ENCODE data around the gene TMEM109. TPM values are rescaled to one million over a fixed set of nuclear protein-coding genes. Genes with fewer than 3 reads are reported as not detected.

Gene TMEM109
- total RNA-seq (2022; extraction: Qiagen RNA extraction): 107 to 134 TPM (median 124 TPM) in 5 replicates

GRCh38 chr11:60913793-60914632 lies at the start of gene TMEM109:
TSS of gene TMEM109 (plus strand) at chr11:60914158. CDS start at chr11:60919694, 5,536 bp downstream.

GRCh38 chr11:60866911-60867870 lies 46.8 kb upstream of the TMEM109 start, which contains the start of gene ZP1:
TSS of gene ZP1 (plus strand) at chr11:60867542. CDS start at chr11:60867562, 20 bp downstream.

GRCh38 chr11:60906132-60906972 lies 7.6 kb upstream of the TMEM109 start, which contains the start of gene PRPF19:
TSS of gene PRPF19 (minus strand) at chr11:60906585. CDS start at chr11:60906382, 203 bp downstream.

GRCh38 chr11:60924110-60924905 lies 10.3 kb downstream of the TMEM109 start, which contains the start of gene TMEM132A:
TSS of gene TMEM132A (plus strand) at chr11:60924460. CDS start at chr11:60924634, 174 bp downstream.

GRCh38 chr11:60951904-60952741 lies 38.2 kb downstream of the TMEM109 start, which contains the start of gene SLC15A3:
TSS of gene SLC15A3 (minus strand) at chr11:60952176. CDS start at chr11:60951551, 625 bp downstream.

GRCh38 chr11:60971520-60971919 lies 57.6 kb downstream of the TMEM109 start, which contains the start of gene CD6:
TSS of gene CD6 (plus strand) at chr11:60971680. CDS start at chr11:60971866, 186 bp downstream.

Other genes starting within 250 kb of the TMEM109 start
- gene MS4A8, start 214.5 kb upstream of the TMEM109 start, total RNA-seq (2022; extraction: Qiagen RNA extraction): not detected in 5 replicates
- gene MS4A18, start 189.4 kb upstream of the TMEM109 start, total RNA-seq (2022; extraction: Qiagen RNA extraction): not detected in 5 replicates
- gene MS4A15, start 157.3 kb upstream of the TMEM109 start, total RNA-seq (2022; extraction: Qiagen RNA extraction): 0.07 TPM in 1 of 5 replicates, not detected in the others
- not detected in 5 replicates for gene MS4A10, start 128.8 kb upstream of the TMEM109 start, total RNA-seq (2022; extraction: Qiagen RNA extraction)
- 89.0 to 107 TPM (median 95.4 TPM) in 5 replicates for gene CCDC86, start 72.0 kb upstream of the TMEM109 start, total RNA-seq (2022; extraction: Qiagen RNA extraction)
- gene PTGDR2, start 58.2 kb upstream of the TMEM109 start, total RNA-seq (2022; extraction: Qiagen RNA extraction): 0.03 to 0.12 TPM (median 0.05 TPM) in 4 of 5 replicates, not detected in the other
- gene ZP1, start 46.6 kb upstream of the TMEM109 start, total RNA-seq (2022; extraction: Qiagen RNA extraction): 0.14 to 0.46 TPM (median 0.28 TPM) in 5 replicates
- gene PRPF19, start 7.6 kb upstream of the TMEM109 start, total RNA-seq (2022; extraction: Qiagen RNA extraction): 168 to 186 TPM (median 176 TPM) in 5 replicates
- 92.5 to 131 TPM (median 123 TPM) in 5 replicates for gene TMEM132A, start 10.3 kb downstream of the TMEM109 start, total RNA-seq (2022; extraction: Qiagen RNA extraction)
- not detected in 5 replicates for gene SLC15A3, start 38.0 kb downstream of the TMEM109 start, total RNA-seq (2022; extraction: Qiagen RNA extraction)
- gene CD6, start 57.5 kb downstream of the TMEM109 start, total RNA-seq (2022; extraction: Qiagen RNA extraction): 0.08 to 0.22 TPM (median 0.21 TPM) in 5 replicates
- gene CD5, start 188.3 kb downstream of the TMEM109 start, total RNA-seq (2022; extraction: Qiagen RNA extraction): not detected in 5 replicates
- gene VPS37C, start 247.3 kb downstream of the TMEM109 start, total RNA-seq (2022; extraction: Qiagen RNA extraction): 16.4 to 18.2 TPM (median 17.6 TPM) in 5 replicates

Measured in A549 treated with Hydrocortisone at 1 μM for 4 hours (cell line).